Gastroesophageal sphincter (tissue), 4 donors: ENCODE data around the gene SLC7A1. TPM values are rescaled to one million over a fixed set of nuclear protein-coding genes. Genes with fewer than 3 reads are reported as not detected.

Experiments used
- ATAC-seq: fragments of 150-250 bp; one replicate; pipeline ENCODE4 v1.9.1; 2016; ENCODE audit warnings: mild to moderate bottlenecking, moderate library complexity
- H3K27ac ChIP-seq, 4 donors: fragments of 200-600 bp; sonication (generic) in 3 of 4; 1 replicate in 3 of 4; 2 replicates in 1 of 4; pipeline ENCODE4 v1.5.1; 2016 to 2019
- H3K27me3 ChIP-seq: fragments of 200-600 bp; sonication (generic); one replicate; pipeline ENCODE4 v1.5.1; 2019
- H3K36me3 ChIP-seq, 2 donors: fragments of 200-600 bp; sonication (generic); one replicate each; pipeline ENCODE4 v1.5.1; 2019; ENCODE audit warnings: control low read depth in 1 of 2
- H3K4me1 ChIP-seq, 3 donors: fragments of 200-600 bp; sonication (generic); 1 replicate in 2 of 3; 2 replicates in 1 of 3; pipeline ENCODE4 v1.5.1; 2016 to 2019; ENCODE audit warnings: control low read depth in 2 of 3
- H3K4me3 ChIP-seq, 2 donors: fragments of 200-600 bp; sonication (generic); one replicate each; pipeline ENCODE4 v1.5.1; 2019; ENCODE audit warnings: mild to moderate bottlenecking in 1 of 2, moderate library complexity in 1 of 2
- H3K9me3 ChIP-seq, 3 donors: fragments of 200-600 bp; sonication (generic); one replicate each; pipeline ENCODE4 v1.5.1; 2017 to 2019; ENCODE audit warnings: control low read depth in 2 of 3
- EP300 ChIP-seq: sonication (generic); formaldehyde crosslinking; IDR thresholded peaks from one replicate; pipeline ENCODE4 v1.6.1; 2017; ENCODE audit warnings: antibody characterized with exemption, mild to moderate bottlenecking
- POLR2A ChIP-seq, 2 donors: fragments of 450-650 bp; IDR thresholded peaks; one replicate each; pipeline ENCODE4 v1.6.1; 2017; ENCODE audit warnings: antibody characterized with exemption in 2 of 2, mild to moderate bottlenecking in 2 of 2, moderate library complexity in 1 of 2
- POLR2AphosphoS5 ChIP-seq: sonication (generic); formaldehyde crosslinking; IDR thresholded peaks from one replicate; pipeline ENCODE4 v1.6.1; 2017; ENCODE audit warnings: antibody characterized with exemption
- WGBS, 2 donors: methylation state at CpG; one replicate each; pipeline ENCODE4 v1.1.5; 2018; ENCODE audit warnings: low coverage in 1 of 2; 5-methylcytosine and 5-hydroxymethylcytosine counted together
- total RNA-seq, 4 donors: library from RNA; depleted of rRNA; stranded (reverse); fragments of >200 nt; gene quantifications; one replicate each; pipeline ENCODE4 v1.1.0, GENCODE V29; 2016
- TF ChIP-seq, protein P1 (sequence below), 4 experiments: fragments of 200-600 bp in 2 of 4; fragments of 450-650 bp in 2 of 4; sonication (generic) in 1 of 4; IDR thresholded peaks; one replicate each; pipeline ENCODE4 v1.5.1; 2017 to 2019; ENCODE audit warnings: antibody characterized with exemption in 4 of 4, mild to moderate bottlenecking in 2 of 4, moderate library complexity in 2 of 4

Gene SLC7A1
- total RNA-seq, 4 donors from 2014 or later, result 13.5 to 33.8 (median 22.1) TPM

- TF ChIP-seq EP300, result no peak
- no peak for TF ChIP-seq POLR2AphosphoS5
- TF ChIP-seq POLR2A (IDR thresholded peaks at IDR 0.05), result no peak
- TF ChIP-seq, protein P1, sequence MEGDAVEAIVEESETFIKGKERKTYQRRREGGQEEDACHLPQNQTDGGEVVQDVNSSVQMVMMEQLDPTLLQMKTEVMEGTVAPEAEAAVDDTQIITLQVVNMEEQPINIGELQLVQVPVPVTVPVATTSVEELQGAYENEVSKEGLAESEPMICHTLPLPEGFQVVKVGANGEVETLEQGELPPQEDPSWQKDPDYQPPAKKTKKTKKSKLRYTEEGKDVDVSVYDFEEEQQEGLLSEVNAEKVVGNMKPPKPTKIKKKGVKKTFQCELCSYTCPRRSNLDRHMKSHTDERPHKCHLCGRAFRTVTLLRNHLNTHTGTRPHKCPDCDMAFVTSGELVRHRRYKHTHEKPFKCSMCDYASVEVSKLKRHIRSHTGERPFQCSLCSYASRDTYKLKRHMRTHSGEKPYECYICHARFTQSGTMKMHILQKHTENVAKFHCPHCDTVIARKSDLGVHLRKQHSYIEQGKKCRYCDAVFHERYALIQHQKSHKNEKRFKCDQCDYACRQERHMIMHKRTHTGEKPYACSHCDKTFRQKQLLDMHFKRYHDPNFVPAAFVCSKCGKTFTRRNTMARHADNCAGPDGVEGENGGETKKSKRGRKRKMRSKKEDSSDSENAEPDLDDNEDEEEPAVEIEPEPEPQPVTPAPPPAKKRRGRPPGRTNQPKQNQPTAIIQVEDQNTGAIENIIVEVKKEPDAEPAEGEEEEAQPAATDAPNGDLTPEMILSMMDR (IDR thresholded peaks at IDR 0.05), result no peak
- no peak for ATAC-seq
- 75% methylated on average over 2 of the region's 8 CpGs; no CpG with 5 or more reads in 1 of the 2 donors for WGBS, 2 donors
- Histone ChIP-seq H3K36me3 (no peaks in the 10 kb centered on the region), H3K9me3 (no peaks in the 10 kb centered on the region), H3K27ac (no peak overlapping the region), H3K4me1 (peaks cover 0 to 61% (median 8%) of the 10 kb centered on the region in 3 donors), H3K4me3 (no peak overlapping the region), H3K27me3 (no peaks in the 10 kb centered on the region)
Observed at GRCh38 chr13:29569253-29570050, 26.0 kb downstream of the SLC7A1 start.

GRCh38 chr13:29568731-29569130 lies 26.8 kb downstream of the SLC7A1 start:
- Histone ChIP-seq H3K4me3 (no peak overlapping the region), H3K36me3 (no peaks in the 10 kb centered on the region), H3K27ac (no peak overlapping the region), H3K9me3 (no peaks in the 10 kb centered on the region), H3K4me1 (peaks cover 0 to 60% (median 8%) of the 10 kb centered on the region in 3 donors), H3K27me3 (no peaks in the 10 kb centered on the region)
- TF ChIP-seq POLR2A (IDR thresholded peaks at IDR 0.05) (no peak), EP300 (no peak), POLR2AphosphoS5 (no peak)
- TF ChIP-seq, protein P1 (IDR thresholded peaks at IDR 0.05), result no peak
- WGBS, 2 donors, result 90% methylated on average over 9 of the region's 9 CpGs; no CpG with 5 or more reads in 1 of the 2 donors
- ATAC-seq, result no peak

- Histone ChIP-seq H3K36me3 (no peaks in the 10 kb centered on the region), H3K4me3 (no peak overlapping the region), H3K27me3 (no peaks in the 10 kb centered on the region), H3K27ac (no peak overlapping the region), H3K4me1 (peaks cover 0 to 47% (median 8%) of the 10 kb centered on the region in 3 donors), H3K9me3 (no peaks in the 10 kb centered on the region)
- TF ChIP-seq EP300 (no peak), POLR2AphosphoS5 (no peak), POLR2A (IDR thresholded peaks at IDR 0.05) (no peak)
- TF ChIP-seq, protein P1 (IDR thresholded peaks at IDR 0.05), result no peak
- no peak for ATAC-seq
- WGBS, 2 donors, result 93 to 100% methylated on average over 1 to 5 of the region's 9 CpGs
Observed at GRCh38 chr13:29567411-29567810, 28.1 kb downstream of the SLC7A1 start.

DNA sequence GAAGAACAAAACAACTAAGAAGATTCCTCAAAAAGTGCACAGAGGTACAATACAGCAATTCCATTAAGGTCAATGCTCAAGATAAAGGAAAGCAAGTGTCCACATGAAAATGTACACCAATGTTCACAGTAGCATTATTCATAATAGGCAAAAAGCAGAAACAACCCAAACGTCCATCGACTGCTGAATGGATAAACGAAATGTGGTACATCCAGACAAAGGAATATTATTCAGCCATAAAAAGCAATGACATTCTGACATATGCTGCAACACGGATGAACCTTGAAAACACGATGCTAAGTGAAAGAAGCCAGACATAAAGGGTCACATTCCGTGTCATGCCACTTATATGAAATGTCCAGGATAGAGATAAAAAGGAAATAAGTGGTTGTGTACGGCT lies 29.3 kb downstream of the SLC7A1 start:
- WGBS, 2 donors, result 93 to 100% methylated on average over 3 to 7 of the region's 7 CpGs

More for the DNA sequence above, 29.3 kb downstream of the SLC7A1 start:
- Histone ChIP-seq H3K9me3 (no peaks in the 10 kb centered on the region), H3K4me1 (peaks cover 0 to 41% (median 8%) of the 10 kb centered on the region in 3 donors), H3K27ac (no peak overlapping the region), H3K36me3 (no peaks in the 10 kb centered on the region), H3K27me3 (no peaks in the 10 kb centered on the region), H3K4me3 (no peak overlapping the region)
- no peak for ATAC-seq
- TF ChIP-seq EP300, result no peak
- TF ChIP-seq POLR2A (IDR thresholded peaks at IDR 0.05), result no peak
- TF ChIP-seq, protein P1 (IDR thresholded peaks at IDR 0.05), result no peak
- no peak for TF ChIP-seq POLR2AphosphoS5
